SU-DHL-6 (cell line): Measurements from ENCODE around the gene CATSPERZ.

Experiments
- H2AFZ ChIP-seq: fragments of 200-600 bp; sonication (generic); 2 replicates; pipeline ENCODE4 v1.6.1; 2014; ENCODE audit warnings: low read depth, mild to moderate bottlenecking, moderate library complexity, mixed read lengths, antibody characterized with exemption, low read length; ENCODE audit not compliant: severe bottlenecking
- H3F3A ChIP-seq: fragments of 200-600 bp; shearing (Covaris generic); 2 replicates; pipeline ENCODE4 v1.6.0; 2016; ENCODE audit warnings: antibody characterized with exemption, mild to moderate bottlenecking; ENCODE audit not compliant: insufficient read depth
- H3K27ac ChIP-seq: fragments of 200-600 bp; sonication (generic); 2 replicates; pipeline ENCODE4 v1.5.1; 2016; ENCODE audit warnings: low read depth, mild to moderate bottlenecking, low read length, moderate library complexity, mixed read lengths
- H3K27me3 ChIP-seq: fragments of 200-600 bp; sonication (generic), shearing (Covaris generic); 2 replicates; pipeline ENCODE4 v1.6.0; 2014; ENCODE audit warnings: mild to moderate bottlenecking, low read length
- H3K36me3 ChIP-seq: fragments of 200-600 bp; sonication (generic); 2 replicates; pipeline ENCODE4 v1.6.1; 2014; ENCODE audit warnings: mild to moderate bottlenecking, low read length, mixed read lengths
- H3K4me2 ChIP-seq: fragments of 300-600, 200-600 bp; shearing (Covaris generic), sonication (generic); 2 replicates; pipeline ENCODE4 v1.6.0; 2014; ENCODE audit warnings: low read length, low read depth, mild to moderate bottlenecking; ENCODE audit not compliant: poor library complexity, severe bottlenecking
- H3K4me3 ChIP-seq: fragments of 200-600 bp; sonication (generic); 2 replicates; pipeline ENCODE4 v1.5.1; 2014; ENCODE audit warnings: antibody characterized with exemption, low read length, mild to moderate bottlenecking, mixed read lengths; ENCODE audit not compliant: insufficient read depth, poor library complexity, severe bottlenecking
- H3K79me2 ChIP-seq: fragments of 200-600 bp; sonication (generic); 2 replicates; pipeline ENCODE4 v1.6.1; 2014; ENCODE audit warnings: mild to moderate bottlenecking, low read length, moderate library complexity; ENCODE audit not compliant: insufficient read depth
- H3K9ac ChIP-seq: fragments of 200-600 bp; sonication (generic); 2 replicates; pipeline ENCODE4 v1.7.0; 2014; ENCODE audit warnings: mild to moderate bottlenecking, low read length
- H3K9me2 ChIP-seq: fragments of 200-600 bp; sonication (generic); replicated peaks from 2 replicates; pipeline ENCODE4 v1.6.1; 2014; ENCODE audit warnings: low read length; ENCODE audit not compliant: insufficient read depth
- H3K9me3 ChIP-seq: fragments of 200-600 bp; sonication (generic); 2 replicates; pipeline ENCODE4 v1.6.1; 2014; ENCODE audit warnings: low read length, mixed read lengths; ENCODE audit not compliant: insufficient read depth
- H4K20me1 ChIP-seq: fragments of 200-600 bp; sonication (generic); 2 replicates; pipeline ENCODE4 v1.6.1; 2014; ENCODE audit warnings: low read depth, mild to moderate bottlenecking, antibody characterized with exemption, low read length, moderate library complexity, mixed read lengths
- EZH2phosphoT487 ChIP-seq: fragments of 200-600 bp; sonication (generic), shearing (Covaris generic); conservative IDR thresholded peaks from 2 replicates; pipeline ENCODE4 v1.6.1; 2018; ENCODE audit warnings: mild to moderate bottlenecking, antibody characterized with exemption, low read length, moderate library complexity, mixed read lengths
- TF ChIP-seq, protein P1 (sequence below): fragments of 200-600 bp; sonication (generic); IDR thresholded peaks from one replicate; pipeline ENCODE4 v1.5.1; 2017; ENCODE audit warnings: antibody characterized with exemption, mild to moderate bottlenecking, low read length, moderate library complexity; ENCODE audit not compliant: insufficient read depth, poor library complexity, severe bottlenecking

CATSPERZ gene

DNA sequence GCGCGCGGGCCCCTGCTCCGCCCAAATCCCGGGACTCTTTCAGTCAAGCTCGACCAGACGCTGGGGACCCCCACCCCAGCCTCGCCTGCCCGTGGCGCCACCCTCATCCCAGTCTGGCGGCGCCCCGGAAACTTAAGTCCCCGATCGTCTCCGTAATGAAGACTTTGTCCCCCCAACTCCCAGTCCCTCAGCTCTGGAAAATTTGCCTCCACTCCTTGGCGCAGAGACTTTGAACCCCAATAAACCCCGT, 48.5 kb upstream of the CATSPERZ start:
- TF ChIP-seq, protein P1, sequence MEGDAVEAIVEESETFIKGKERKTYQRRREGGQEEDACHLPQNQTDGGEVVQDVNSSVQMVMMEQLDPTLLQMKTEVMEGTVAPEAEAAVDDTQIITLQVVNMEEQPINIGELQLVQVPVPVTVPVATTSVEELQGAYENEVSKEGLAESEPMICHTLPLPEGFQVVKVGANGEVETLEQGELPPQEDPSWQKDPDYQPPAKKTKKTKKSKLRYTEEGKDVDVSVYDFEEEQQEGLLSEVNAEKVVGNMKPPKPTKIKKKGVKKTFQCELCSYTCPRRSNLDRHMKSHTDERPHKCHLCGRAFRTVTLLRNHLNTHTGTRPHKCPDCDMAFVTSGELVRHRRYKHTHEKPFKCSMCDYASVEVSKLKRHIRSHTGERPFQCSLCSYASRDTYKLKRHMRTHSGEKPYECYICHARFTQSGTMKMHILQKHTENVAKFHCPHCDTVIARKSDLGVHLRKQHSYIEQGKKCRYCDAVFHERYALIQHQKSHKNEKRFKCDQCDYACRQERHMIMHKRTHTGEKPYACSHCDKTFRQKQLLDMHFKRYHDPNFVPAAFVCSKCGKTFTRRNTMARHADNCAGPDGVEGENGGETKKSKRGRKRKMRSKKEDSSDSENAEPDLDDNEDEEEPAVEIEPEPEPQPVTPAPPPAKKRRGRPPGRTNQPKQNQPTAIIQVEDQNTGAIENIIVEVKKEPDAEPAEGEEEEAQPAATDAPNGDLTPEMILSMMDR, result no peak
- no peak for TF ChIP-seq EZH2phosphoT487
- peak overlapping the region; percentile 86 for H2AFZ ChIP-seq
- H3K4me2 ChIP-seq, result peak overlapping the region; percentile 97
- H3F3A ChIP-seq, result peaks cover 14% of the 10 kb centered on the region; the same call in 1 of the 2 replicates
- H3K9ac ChIP-seq, result peak overlapping the region; percentile 84
- H4K20me1 ChIP-seq, result no peaks in the 10 kb centered on the region
- peak overlapping the region; percentile 88 for H3K4me3 ChIP-seq
- H3K9me2 ChIP-seq, result no peaks in the 10 kb centered on the region
- H3K27ac ChIP-seq, result peak overlapping the region; percentile 21; the same call in 1 of the 2 replicates
- no peaks in the 10 kb centered on the region for H3K9me3 ChIP-seq
- H3K27me3 ChIP-seq, result no peaks in the 10 kb centered on the region
- no peaks in the 10 kb centered on the region for H3K36me3 ChIP-seq
- H3K79me2 ChIP-seq, result peaks cover 9% of the 10 kb centered on the region; the same call in 1 of the 2 replicates

DNA sequence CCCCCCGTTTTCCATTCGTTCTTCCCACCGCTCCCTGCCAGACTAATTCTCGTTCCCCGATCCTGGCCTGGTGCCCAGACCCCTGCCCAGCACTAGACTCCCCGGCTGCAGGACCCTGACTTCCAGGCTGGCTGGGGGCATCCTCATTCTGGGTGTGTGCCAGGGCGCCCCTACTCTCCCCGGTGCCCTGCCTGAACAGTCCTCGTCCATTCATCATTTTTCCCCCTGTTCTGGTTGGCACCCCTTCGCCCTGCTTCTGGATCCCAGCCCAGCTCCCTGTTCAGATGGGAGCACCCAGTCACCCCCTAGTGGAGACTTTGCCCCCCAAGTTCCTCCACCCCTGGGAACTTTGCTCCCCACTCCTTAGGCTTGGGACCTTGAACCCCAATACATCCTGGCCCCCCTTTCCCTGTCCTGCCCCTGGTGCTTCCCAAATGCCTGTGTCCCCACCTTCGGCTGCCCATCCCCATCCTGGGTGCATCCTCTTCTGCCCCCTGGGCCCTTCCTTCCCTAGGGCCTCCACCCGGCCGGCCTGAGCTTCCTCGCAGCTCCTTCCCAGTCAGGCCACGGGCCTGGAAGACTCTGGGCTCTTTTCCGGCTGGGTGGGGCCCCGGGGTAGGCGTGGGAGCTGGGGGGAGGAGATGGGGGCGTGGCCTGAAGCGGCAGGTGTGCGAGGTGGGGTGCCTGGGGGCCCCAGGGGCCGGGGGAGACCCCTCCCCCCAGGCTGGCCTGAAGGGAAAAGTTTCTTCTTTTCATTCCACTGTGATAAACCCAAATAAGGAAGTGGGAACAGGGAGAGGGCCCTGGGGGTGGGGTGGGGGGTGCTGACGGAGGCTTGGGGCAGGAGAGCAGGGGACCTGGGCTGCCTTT, 47.9 kb upstream of the CATSPERZ start:
- Histone ChIP-seq H3K9me3 (no peaks in the 10 kb centered on the region), H3K4me2 (peak overlapping the region; percentile 97), H3K9me2 (no peaks in the 10 kb centered on the region), H3K79me2 (peaks cover 9% of the 10 kb centered on the region; the same call in 1 of the 2 replicates), H3K36me3 (no peaks in the 10 kb centered on the region), H3K9ac (peak overlapping the region; percentile 84), H2AFZ (peak overlapping the region; percentile 86), H3K27me3 (no peaks in the 10 kb centered on the region), H3F3A (peaks cover 11% of the 10 kb centered on the region; the same call in 1 of the 2 replicates), H3K4me3 (peak overlapping the region; percentile 88), H3K27ac (peak overlapping the region; percentile 21), H4K20me1 (no peaks in the 10 kb centered on the region)
- TF ChIP-seq, protein P1, result peak; percentile 38
- TF ChIP-seq EZH2phosphoT487, result no peak

DNA sequence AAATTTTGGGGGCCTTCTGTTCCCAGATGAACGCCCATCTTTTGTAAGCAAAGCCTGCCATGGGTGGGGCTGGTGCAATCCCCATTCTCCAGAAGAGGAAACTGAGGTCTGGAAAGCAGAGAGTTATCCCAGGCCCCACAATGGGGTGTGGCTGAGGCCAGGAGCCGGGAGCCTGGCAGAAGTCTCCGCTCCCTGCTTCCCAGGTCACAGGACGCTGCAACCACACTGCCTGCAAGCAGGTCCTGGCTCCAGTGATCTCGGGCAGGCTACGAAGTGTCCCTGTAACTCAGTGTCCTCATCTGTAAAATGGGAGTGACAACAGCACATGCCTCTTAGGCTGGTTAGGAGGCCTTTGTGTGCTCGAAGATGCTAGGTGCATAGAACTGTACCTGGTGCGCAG, 47.1 kb upstream of the CATSPERZ start:
- Histone ChIP-seq H3K4me2 (peak overlapping the region; percentile 97), H3K9me3 (no peaks in the 10 kb centered on the region), H3K4me3 (no peak overlapping the region), H2AFZ (no peak overlapping the region), H3K79me2 (peaks cover 9% of the 10 kb centered on the region; the same call in 1 of the 2 replicates), H4K20me1 (no peaks in the 10 kb centered on the region), H3K9me2 (no peaks in the 10 kb centered on the region), H3K27ac (peak overlapping the region; percentile 21; the same call in 1 of the 2 replicates), H3K27me3 (no peaks in the 10 kb centered on the region), H3K9ac (no peak overlapping the region), H3K36me3 (no peaks in the 10 kb centered on the region), H3F3A (peaks cover 4% of the 10 kb centered on the region; the same call in 1 of the 2 replicates)
- TF ChIP-seq, protein P1, result no peak
- TF ChIP-seq EZH2phosphoT487, result no peak
